Renal cortical epithelial cell (primary cell): ENCODE data around the gene BCOR. TPM values are rescaled to one million over a fixed set of nuclear protein-coding genes. Genes with fewer than 3 reads are reported as not detected.

Source experiments
- DNase-seq: peaks from one replicate; pipeline ENCODE4 v3.0.0-alpha.2; 2011; ENCODE audit warnings: low read depth
- total RNA-seq: library from RNA; depleted of rRNA; stranded (reverse); fragments of >200 nt; gene quantifications from 2 replicates; pipeline ENCODE4 v1.2.3, GENCODE V29; 2014

The BCOR gene
- total RNA-seq, 1 donor from 2014 or later = 39.4 TPM

GRCh38 chrX:40003428-40004245, 94.1 kb downstream of the BCOR start:
- DNase-seq = no peak

- no peak for DNase-seq
Measured at GRCh38 chrX:40003071-40003427, 94.7 kb downstream of the BCOR start.
